Gastrocnemius medialis (tissue), 4 donors: ENCODE measurements around the gene KBTBD2. TPM values are rescaled to one million over a fixed set of nuclear protein-coding genes. Genes with fewer than 3 reads are reported as not detected.
A peak's percentile ranks its signal among the peaks of the same experiment; 100 is the strongest.

Experiments
- ATAC-seq, 2 donors: fragments of 150-250 bp; one replicate each; pipeline ENCODE4 v1.9.1; 2016
- DNase-seq, 2 donors: peaks; one replicate each; pipeline ENCODE4 v3.0.0-alpha.2; 2019
- H3K27ac ChIP-seq, 4 donors: fragments of 200-600 bp; sonication (generic); 1 replicate in 1 of 4; 2 replicates in 3 of 4; pipeline ENCODE4 v1.5.1; 2016 to 2018; ENCODE audit warnings: mild to moderate bottlenecking in 2 of 4, moderate library complexity in 1 of 4
- H3K27me3 ChIP-seq, 3 donors: fragments of 200-600 bp; sonication (generic) in 2 of 3; 1 replicate in 1 of 3; 2 replicates in 2 of 3; pipeline versions ENCODE4 v1.5.1 to v1.6.0; 2016 to 2019; ENCODE audit warnings: mild to moderate bottlenecking in 1 of 3, moderate library complexity in 1 of 3
- H3K36me3 ChIP-seq, 2 donors: fragments of 200-600 bp; sonication (generic) in 1 of 2; one replicate each; pipeline ENCODE4 v1.5.1; 2017 to 2018
- H3K4me1 ChIP-seq, 2 donors: fragments of 200-600 bp; sonication (generic) in 1 of 2; one replicate each; pipeline ENCODE4 v1.5.1; 2016 to 2017; ENCODE audit warnings: mild to moderate bottlenecking in 2 of 2
- H3K4me3 ChIP-seq, 4 donors: fragments of 200-600 bp; sonication (generic) in 3 of 4; 1 replicate in 1 of 4; 2 replicates in 3 of 4; pipeline ENCODE4 v1.5.1; 2016 to 2019; ENCODE audit warnings: mild to moderate bottlenecking in 2 of 4
- H3K9me3 ChIP-seq, 3 donors: fragments of 200-600 bp; sonication (generic) in 2 of 3; 1 replicate in 1 of 3; 2 replicates in 2 of 3; pipeline ENCODE4 v1.5.1; 2016 to 2019
- POLR2A ChIP-seq, 2 donors: fragments of 450-650 bp; IDR thresholded peaks; one replicate each; pipeline ENCODE4 v1.6.1; 2017; ENCODE audit warnings: antibody characterized with exemption in 2 of 2, mild to moderate bottlenecking in 2 of 2, moderate library complexity in 2 of 2
- in situ Hi-C, 4 donors: fragments of 200-750 bp; cut with MboI; loops; one replicate each; pipeline versions ENCODE4 v1.15.0 to v1.8.0; 2017; ENCODE audit warnings: low sequenced_read_pairs in 4 of 4
- intact Hi-C: fragments of 100-400 bp; cut with DNase I; formaldehyde crosslinking; loops from one replicate; pipeline ENCODE4 v1.15.1; 2023; ENCODE audit warnings: low total_unique reads
- total RNA-seq, 4 donors: library from RNA; depleted of rRNA; stranded (reverse); fragments of >200 nt; gene quantifications; one replicate each; pipeline versions ENCODE4 v1.1.0 to v1.2.3, GENCODE V29; 2016
- TF ChIP-seq, protein P1 (sequence below), 5 experiments: fragments of 450-650 bp in 3 of 5; fragments of 200-600 bp in 2 of 5; sonication (generic) in 2 of 5; IDR thresholded peaks in 4 of 5; conservative IDR thresholded peaks in 1 of 5; 1 replicate in 4 of 5; 2 replicates in 1 of 5; pipeline ENCODE4 v1.5.1; 2016 to 2019; ENCODE audit warnings: antibody characterized with exemption in 5 of 5, mild to moderate bottlenecking in 3 of 5, moderate library complexity in 3 of 5

The KBTBD2 gene
- total RNA-seq, 4 donors from 2014 or later: 54.3 to 92.5 (median 64.1) TPM

DNA sequence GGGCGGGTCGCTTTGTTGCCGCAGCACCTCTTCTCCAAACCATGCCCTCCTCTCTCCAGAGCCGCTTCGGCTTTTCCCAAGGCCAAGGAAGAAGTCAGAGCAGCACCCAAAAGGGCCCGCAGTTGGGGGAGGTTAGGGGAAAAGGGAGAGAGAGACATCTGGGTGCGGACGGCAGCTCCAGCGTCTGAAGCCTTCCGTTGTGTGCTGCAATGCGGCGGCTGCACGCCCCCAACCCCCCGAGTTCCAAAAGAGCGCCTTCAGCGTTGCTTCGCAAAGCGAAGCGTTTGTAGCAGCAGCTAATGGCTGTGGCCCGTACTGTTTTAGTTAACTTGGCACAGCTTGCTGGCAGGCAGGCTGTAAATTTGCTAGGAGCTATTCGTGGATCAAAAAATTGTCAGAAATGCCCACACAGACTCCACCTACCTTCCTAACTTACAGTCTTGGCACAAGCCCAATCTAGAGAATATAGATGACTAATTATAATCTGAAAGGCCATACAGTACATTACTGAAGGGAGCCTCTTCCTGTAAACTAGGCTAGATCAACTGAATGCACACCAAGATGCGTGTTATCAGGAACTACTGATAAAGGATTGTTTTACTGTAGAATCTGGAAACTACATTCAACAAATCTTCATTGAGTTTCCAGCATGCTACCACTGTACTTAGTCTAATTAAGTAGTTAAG lies 1.1 kb upstream of the KBTBD2 start:
- in situ Hi-C loops: loop anchor here in 1 of 4 donors (10.0 kb wide), 1 partner anchor 52 kb away; no protein-coding TSS in a partner anchor
- peaks cover 26 to 30% of the 10 kb centered on the region in 2 donors for H3K4me1 ChIP-seq

DNA sequence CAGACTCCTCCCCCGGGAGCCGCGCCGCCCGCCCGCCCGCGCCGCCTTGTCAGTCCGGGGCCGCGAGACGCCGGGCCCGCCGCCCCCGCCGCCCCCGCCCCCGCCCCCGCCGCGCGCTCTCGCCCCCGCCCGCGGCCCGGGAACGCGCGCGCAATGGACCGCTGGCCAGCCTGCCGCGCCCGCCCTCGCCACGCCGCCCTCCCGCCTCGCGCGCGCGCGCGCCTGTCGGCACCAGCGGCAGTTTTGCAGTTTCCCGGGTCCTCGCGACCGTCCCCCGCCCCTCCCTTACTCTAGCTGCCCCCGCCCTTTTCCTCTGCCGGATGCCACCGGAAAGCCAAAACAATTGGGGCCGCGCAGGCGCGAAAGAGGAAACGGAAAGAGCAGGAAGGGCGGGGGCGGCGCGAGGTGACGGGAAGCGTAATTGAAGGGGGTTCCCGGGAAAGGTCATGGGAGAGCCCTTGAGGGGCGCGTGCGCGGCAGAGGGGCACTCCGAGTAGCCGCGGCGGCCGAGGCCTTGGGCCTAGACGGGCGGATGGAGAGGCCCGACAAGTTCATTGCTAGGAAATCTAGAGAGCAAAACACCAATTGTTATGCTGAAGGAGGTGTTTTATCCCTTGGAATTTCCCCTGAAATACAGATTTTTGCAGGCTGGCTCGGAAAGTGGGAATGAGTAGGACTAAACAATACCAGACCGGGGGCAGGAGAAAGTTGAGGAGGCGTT lies 400 bp upstream of the KBTBD2 start:
- peak; percentile 70 to 75 for ATAC-seq
- Histone ChIP-seq H3K4me3 (peak overlapping the region; percentile 66 to 80 (median 72)), H3K36me3 (no peaks in the 10 kb centered on the region), H3K27ac (peak overlapping the region; percentile 90 to 99 (median 96)), H3K4me1 (peaks cover 33 to 37% of the 10 kb centered on the region in 2 donors), H3K9me3 (no peaks in the 10 kb centered on the region), H3K27me3 (no peaks in the 10 kb centered on the region)
- in situ Hi-C loops (loop anchor here in 1 of 4 donors (10.0 kb wide), 1 partner anchor 53 kb away; no protein-coding TSS in a partner anchor), intact Hi-C loops (loop anchor here (2.0 to 5.0 kb wide), 7 partner anchors 15 to 400 kb away; partner anchors contain the start of genes FKBP9, LSM5 and NT5C3A)
- peak; percentile 35 to 70 for TF ChIP-seq POLR2A (IDR thresholded peaks at IDR 0.05)
- TF ChIP-seq, protein P1, sequence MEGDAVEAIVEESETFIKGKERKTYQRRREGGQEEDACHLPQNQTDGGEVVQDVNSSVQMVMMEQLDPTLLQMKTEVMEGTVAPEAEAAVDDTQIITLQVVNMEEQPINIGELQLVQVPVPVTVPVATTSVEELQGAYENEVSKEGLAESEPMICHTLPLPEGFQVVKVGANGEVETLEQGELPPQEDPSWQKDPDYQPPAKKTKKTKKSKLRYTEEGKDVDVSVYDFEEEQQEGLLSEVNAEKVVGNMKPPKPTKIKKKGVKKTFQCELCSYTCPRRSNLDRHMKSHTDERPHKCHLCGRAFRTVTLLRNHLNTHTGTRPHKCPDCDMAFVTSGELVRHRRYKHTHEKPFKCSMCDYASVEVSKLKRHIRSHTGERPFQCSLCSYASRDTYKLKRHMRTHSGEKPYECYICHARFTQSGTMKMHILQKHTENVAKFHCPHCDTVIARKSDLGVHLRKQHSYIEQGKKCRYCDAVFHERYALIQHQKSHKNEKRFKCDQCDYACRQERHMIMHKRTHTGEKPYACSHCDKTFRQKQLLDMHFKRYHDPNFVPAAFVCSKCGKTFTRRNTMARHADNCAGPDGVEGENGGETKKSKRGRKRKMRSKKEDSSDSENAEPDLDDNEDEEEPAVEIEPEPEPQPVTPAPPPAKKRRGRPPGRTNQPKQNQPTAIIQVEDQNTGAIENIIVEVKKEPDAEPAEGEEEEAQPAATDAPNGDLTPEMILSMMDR (IDR thresholded peaks at IDR 0.05 in 4 of 5, conservative IDR thresholded peaks at IDR 0.05 in 1 of 5): no peak
- peak; percentile 95 to 96 for DNase-seq

More for the DNA sequence above, 1.1 kb upstream of the KBTBD2 start:
- TF ChIP-seq, protein P1 (IDR thresholded peaks at IDR 0.05 in 4 of 5, conservative IDR thresholded peaks at IDR 0.05 in 1 of 5): no peak
- TF ChIP-seq POLR2A (IDR thresholded peaks at IDR 0.05): no peak
- Histone ChIP-seq H3K36me3 (no peaks in the 10 kb centered on the region), H3K4me3 (peak overlapping the region; percentile 54 to 77 (median 67)), H3K9me3 (no peaks in the 10 kb centered on the region), H3K27ac (peak overlapping the region; percentile 90 to 99 (median 96)), H3K27me3 (no peaks in the 10 kb centered on the region)
- intact Hi-C loops: loop anchor here (5.0 kb wide), 3 partner anchors 45 to 400 kb away; partner anchors contain the start of genes FKBP9 and LSM5
- DNase-seq (peak in 1 of 2 donors; percentile 39), ATAC-seq (peak; percentile 11 to 23)

DNA sequence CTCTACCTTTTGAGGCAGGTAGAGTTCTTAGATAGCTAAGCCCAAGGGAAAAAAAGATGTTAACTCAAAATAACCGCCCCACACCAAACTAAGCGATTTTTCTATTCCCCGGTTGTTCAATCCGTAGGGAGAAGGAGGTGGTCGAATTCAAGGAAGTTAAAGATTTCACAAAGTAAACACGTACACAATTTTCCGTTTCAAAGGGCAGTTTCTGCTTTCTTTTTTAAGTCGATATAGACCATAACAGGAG lies 842 bp downstream of the KBTBD2 start:
- intact Hi-C loops (loop anchor here (2.0 to 5.0 kb wide), 7 partner anchors 14 to 398 kb away; partner anchors contain the start of genes FKBP9, LSM5 and NT5C3A), in situ Hi-C loops (loop anchor here in 1 of 4 donors (10.0 kb wide), 1 partner anchor 54 kb away; no protein-coding TSS in a partner anchor)
- Histone ChIP-seq H3K9me3 (no peaks in the 10 kb centered on the region), H3K4me3 (peak overlapping the region; percentile 60 to 72 (median 66)), H3K27ac (peak overlapping the region; percentile 90 to 99 (median 96)), H3K4me1 (peaks cover 46 to 50% of the 10 kb centered on the region in 2 donors), H3K27me3 (no peaks in the 10 kb centered on the region), H3K36me3 (no peaks in the 10 kb centered on the region)
- ATAC-seq: no peak
- no peak for DNase-seq
- TF ChIP-seq, protein P1 (IDR thresholded peaks at IDR 0.05 in 4 of 5, conservative IDR thresholded peaks at IDR 0.05 in 1 of 5): no peak
- no peak for TF ChIP-seq POLR2A (IDR thresholded peaks at IDR 0.05)

DNA sequence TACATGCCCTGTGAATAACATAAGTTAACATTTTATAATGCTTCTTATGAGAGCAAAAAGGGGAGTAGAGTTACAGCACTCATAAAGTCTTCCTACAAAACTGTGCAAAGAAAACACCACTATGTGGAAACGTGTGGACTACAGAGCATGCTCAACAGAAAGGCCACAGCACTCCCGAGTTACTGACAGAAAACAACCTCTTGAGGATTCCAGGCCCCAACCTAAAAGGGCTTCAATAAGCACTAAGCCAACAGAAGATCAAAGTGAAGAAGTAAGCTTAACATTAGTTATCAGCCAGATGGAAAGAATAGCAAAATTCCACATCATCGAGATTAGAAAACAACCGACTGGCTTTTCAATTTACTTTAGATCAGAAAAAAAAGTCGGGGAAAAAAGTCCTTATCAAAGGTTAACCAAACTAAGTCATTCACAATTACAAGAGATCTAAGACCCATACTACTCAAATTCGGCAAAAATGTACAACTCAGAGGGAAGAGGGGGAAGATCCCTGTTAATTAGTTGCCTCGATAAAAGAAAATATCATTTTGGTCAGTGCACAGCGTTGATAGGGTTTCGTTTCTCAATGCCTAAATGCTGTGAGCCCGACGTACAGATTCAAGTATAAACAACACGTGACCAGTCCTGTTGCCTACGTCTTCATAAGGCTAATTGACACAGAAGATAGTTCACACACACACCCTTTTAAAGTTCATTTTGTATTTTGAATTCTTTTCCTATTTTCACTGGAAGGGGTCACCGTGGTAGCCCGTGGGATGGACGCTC lies 1.4 kb downstream of the KBTBD2 start:
- Histone ChIP-seq H3K27me3 (no peaks in the 10 kb centered on the region), H3K9me3 (no peaks in the 10 kb centered on the region), H3K36me3 (no peaks in the 10 kb centered on the region), H3K27ac (peak overlapping the region; percentile 90 to 99 (median 96)), H3K4me3 (peak overlapping the region; percentile 60 to 72 (median 66)), H3K4me1 (peaks cover 51 to 55% of the 10 kb centered on the region in 2 donors)
- intact Hi-C loops (loop anchor here (2.0 to 5.0 kb wide), 7 partner anchors 13 to 398 kb away; partner anchors contain the start of genes FKBP9, LSM5 and NT5C3A), in situ Hi-C loops (loop anchor here in 1 of 4 donors (10.0 kb wide), 1 partner anchor 55 kb away; no protein-coding TSS in a partner anchor)
- TF ChIP-seq, protein P1 (IDR thresholded peaks at IDR 0.05 in 4 of 5, conservative IDR thresholded peaks at IDR 0.05 in 1 of 5): no peak
- TF ChIP-seq POLR2A (IDR thresholded peaks at IDR 0.05): peak; percentile 24 to 86
- peak; percentile 58 to 71 for ATAC-seq
- peak in 1 of 2 donors; percentile 48 for DNase-seq
